ENCODE measurements around the gene FAM9C.
"Not testable (repeated sequence)": the region's sequence is repeated elsewhere in the genome, so short reads cannot be mapped to it uniquely, and the experiment has no call there.

FAM9C gene

GRCh38 chrX:13076176-13076961 lies 31.9 kb upstream of the FAM9C start:
- DNase-seq (ENCODE audit: low spot score) = no peak

- DNase-seq (ENCODE audit: low spot score) = peak; percentile 58
Observed at GRCh38 chrX:13074297-13075262, 30.2 kb upstream of the FAM9C start.

GRCh38 chrX:13069771-13070416 lies 25.5 kb upstream of the FAM9C start:
- DNase-seq (ENCODE audit: low spot score) = no peak

GRCh38 chrX:13068651-13069050 lies 24.2 kb upstream of the FAM9C start:
- no peak for DNase-seq (ENCODE audit: low spot score)

- DNase-seq (ENCODE audit: low spot score) = no peak
Observed at GRCh38 chrX:13067773-13068172, 23.4 kb upstream of the FAM9C start.

GRCh38 chrX:13066391-13066790 lies 22.0 kb upstream of the FAM9C start:
- DNase-seq (ENCODE audit: low spot score) = no peak

- DNase-seq (ENCODE audit: low spot score) = no peak
Observed at GRCh38 chrX:13064599-13065143, 20.3 kb upstream of the FAM9C start.

GRCh38 chrX:13063124-13063523 lies 18.7 kb upstream of the FAM9C start:
- not testable (repeated sequence) for DNase-seq (ENCODE audit: low spot score)

- DNase-seq (ENCODE audit: low spot score) = not testable (repeated sequence)
Observed at GRCh38 chrX:13062331-13062730, 17.9 kb upstream of the FAM9C start.

GRCh38 chrX:13061215-13061708 lies 16.8 kb upstream of the FAM9C start:
- DNase-seq (ENCODE audit: low spot score) = not testable (repeated sequence)

GRCh38 chrX:13059637-13060499 lies 15.4 kb upstream of the FAM9C start:
- no peak for DNase-seq (ENCODE audit: low spot score)

GRCh38 chrX:13055486-13055885 lies 11.1 kb upstream of the FAM9C start:
- DNase-seq (ENCODE audit: low spot score) = no peak

- DNase-seq (ENCODE audit: low spot score) = no peak
Observed at GRCh38 chrX:13053171-13053570, 8.8 kb upstream of the FAM9C start.

- peak; percentile 35 for DNase-seq (ENCODE audit: low spot score)
Observed at GRCh38 chrX:13051529-13052172, 7.2 kb upstream of the FAM9C start.

- DNase-seq (ENCODE audit: low spot score) = no peak
Observed at GRCh38 chrX:13051167-13051528, 6.7 kb upstream of the FAM9C start.

- DNase-seq (ENCODE audit: low spot score) = no peak
Observed at GRCh38 chrX:13050151-13050550, 5.7 kb upstream of the FAM9C start.

- DNase-seq (ENCODE audit: low spot score) = no peak
Observed at GRCh38 chrX:13048280-13048679, 3.9 kb upstream of the FAM9C start.

- no peak for DNase-seq (ENCODE audit: low spot score)
Observed at GRCh38 chrX:13047759-13048158, 3.3 kb upstream of the FAM9C start.

- DNase-seq (ENCODE audit: low spot score) = no peak
Observed at GRCh38 chrX:13046141-13046855, 1.9 kb upstream of the FAM9C start.

- DNase-seq (ENCODE audit: low spot score) = no peak
Observed at GRCh38 chrX:13043938-13044337, 482 bp downstream of the FAM9C start.
